Stimulated activated naive B cell treated with anti-CD40 and anti-IgM and Interleukin-4, amounts not matched to agents 10 μg/mL and 1 μg/mL and 100 μg/mL, for 72 hours (primary cell): Measurements from ENCODE around the gene SLX9.
A peak's percentile ranks its signal among the peaks of the same experiment; 100 is the strongest.

ENCODE experiments used
- ATAC-seq, 2 donors: fragments of 150-1000 bp; cut with Tn5 transposase; replicated peaks; 2 replicates each; pipeline ENCODE4 v1.10.0; 2021; ENCODE audit warnings: moderate library complexity in 1 of 2
- DNase-seq: peaks from one replicate; pipeline ENCODE4 v3.0.0; 2021
- H3K27ac Mint-ChIP-seq: one replicate; pipeline ENCODE4 v1.8.0; 2022; ENCODE audit warnings: mild to moderate bottlenecking, mixed read lengths
- H3K27me3 Mint-ChIP-seq, 2 donors: one replicate each; pipeline ENCODE4 v1.8.0; 2022; ENCODE audit warnings: mixed read lengths in 2 of 2
- H3K36me3 Mint-ChIP-seq, 2 donors: one replicate each; pipeline ENCODE4 v1.8.0; 2022; ENCODE audit warnings: mixed read lengths in 2 of 2, mild to moderate bottlenecking in 1 of 2
- H3K4me1 Mint-ChIP-seq, 2 donors: one replicate each; pipeline ENCODE4 v1.8.0; 2022; ENCODE audit warnings: mixed read lengths in 2 of 2, mild to moderate bottlenecking in 1 of 2
- H3K4me3 Mint-ChIP-seq, 2 donors: one replicate each; pipeline ENCODE4 v1.8.0; 2022; ENCODE audit warnings: mild to moderate bottlenecking in 2 of 2, mixed read lengths in 2 of 2, moderate library complexity in 1 of 2
- H3K9me3 Mint-ChIP-seq, 2 donors: one replicate each; pipeline ENCODE4 v1.8.0; 2022; ENCODE audit warnings: mixed read lengths in 2 of 2, mild to moderate bottlenecking in 1 of 2

SLX9 gene

DNA sequence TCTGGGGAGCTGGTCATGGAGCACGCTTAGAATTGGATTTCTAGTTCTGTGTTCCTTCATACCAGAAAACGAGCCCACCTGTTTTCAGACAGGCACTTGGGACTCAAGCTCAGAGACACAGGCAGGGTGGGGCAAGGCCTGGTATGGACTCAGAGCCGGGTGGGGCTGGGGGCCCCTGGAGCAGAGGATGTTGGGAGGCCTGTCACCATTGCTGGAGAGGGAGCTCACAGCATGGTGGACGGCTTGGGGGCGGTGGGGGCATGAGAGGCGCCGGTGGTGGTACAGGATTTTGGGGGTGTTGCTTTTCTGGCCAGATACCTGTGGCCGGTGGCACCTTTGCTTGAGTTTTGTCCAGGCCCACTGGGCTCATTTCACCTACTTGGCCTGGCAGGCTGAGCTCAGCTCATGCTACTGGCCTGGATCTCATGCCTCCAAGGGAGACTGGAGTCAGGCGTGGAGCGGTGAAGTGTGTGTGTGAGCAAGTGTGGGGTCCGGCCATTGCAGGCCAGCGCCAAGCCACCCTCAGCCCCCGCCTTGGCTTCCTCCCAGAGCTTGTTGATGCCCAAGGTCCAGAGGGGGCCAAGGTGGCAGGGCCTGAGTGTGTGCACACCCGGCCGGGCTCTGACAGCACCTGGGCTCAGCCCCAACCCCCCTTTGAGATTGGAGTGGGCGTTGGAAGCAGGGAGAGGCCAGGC lies 8.7 kb downstream of the SLX9 start:
- DNase-seq = no peak
- Mint-ChIP-seq H3K4me3 (no peak overlapping the region), H3K36me3 (peaks cover 31 to 56% of the 10 kb centered on the region in 2 donors), H3K4me1 (peaks cover 41 to 66% of the 10 kb centered on the region in 2 donors), H3K27ac (no peak overlapping the region), H3K27me3 (no peaks in the 10 kb centered on the region), H3K9me3 (no peaks in the 10 kb centered on the region)
- no peak for ATAC-seq

DNA sequence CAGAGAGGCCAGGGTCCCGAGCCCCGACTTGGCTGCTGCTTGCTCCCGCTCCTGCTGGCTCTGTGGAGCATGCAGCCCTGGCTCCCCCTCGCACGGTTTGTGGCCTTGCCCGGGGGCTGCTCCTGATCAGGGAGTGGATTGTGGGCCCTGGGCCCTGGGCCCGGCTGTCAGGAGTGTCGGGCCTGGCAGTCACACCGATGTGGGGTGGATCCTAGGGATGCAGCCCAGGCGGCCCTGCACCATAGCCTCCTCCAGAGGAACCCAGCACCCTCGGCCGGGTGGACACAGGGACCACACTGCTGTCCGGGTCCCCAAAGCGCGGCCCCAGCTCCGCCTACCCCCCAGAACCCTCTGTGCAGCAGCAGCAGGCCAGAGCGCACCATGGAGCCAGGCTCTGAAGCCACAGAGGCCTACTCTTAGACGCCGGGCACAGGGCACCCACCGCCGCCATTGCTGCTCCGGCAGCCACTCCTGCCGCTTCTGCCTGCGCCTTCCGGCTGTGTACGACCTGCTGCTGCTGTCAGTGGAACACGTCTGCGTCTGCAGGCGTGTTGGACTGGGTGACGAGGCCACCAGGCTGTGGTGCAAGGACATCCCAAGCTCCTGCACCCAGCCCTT lies 9.4 kb downstream of the SLX9 start:
- H3K4me1 Mint-ChIP-seq = peaks cover 42 to 65% of the 10 kb centered on the region in 2 donors
- H3K4me3 Mint-ChIP-seq = no peak overlapping the region
- DNase-seq (no peak), ATAC-seq (no peak)
- H3K36me3 Mint-ChIP-seq = peaks cover 37 to 58% of the 10 kb centered on the region in 2 donors
- no peaks in the 10 kb centered on the region for H3K27me3 Mint-ChIP-seq
- no peak overlapping the region for H3K27ac Mint-ChIP-seq
- H3K9me3 Mint-ChIP-seq = no peaks in the 10 kb centered on the region

DNA sequence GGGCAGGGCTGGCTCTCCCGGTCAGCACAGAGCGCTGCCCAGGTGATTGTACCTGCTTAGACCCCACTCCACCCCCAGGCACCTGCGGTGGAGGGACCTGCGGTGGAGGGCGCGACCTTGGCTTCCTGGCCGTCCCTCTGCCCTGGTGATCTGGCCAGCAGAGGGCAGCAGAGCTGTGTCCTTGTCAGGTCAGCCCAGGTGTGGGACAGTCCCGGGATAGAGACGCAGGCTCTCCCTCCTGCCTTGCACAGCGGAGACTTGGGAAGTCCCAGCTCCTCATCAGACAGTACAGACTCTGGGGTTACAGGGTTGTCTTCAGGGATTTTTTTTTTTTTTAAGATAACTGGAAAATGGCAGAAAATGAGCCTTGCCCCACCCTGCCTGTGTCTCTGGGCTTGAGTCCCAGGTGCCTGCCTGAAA lies 10.0 kb downstream of the SLX9 start:
- ATAC-seq = peak; percentile 77 to 83
- H3K4me3 Mint-ChIP-seq = no peak overlapping the region

DNA sequence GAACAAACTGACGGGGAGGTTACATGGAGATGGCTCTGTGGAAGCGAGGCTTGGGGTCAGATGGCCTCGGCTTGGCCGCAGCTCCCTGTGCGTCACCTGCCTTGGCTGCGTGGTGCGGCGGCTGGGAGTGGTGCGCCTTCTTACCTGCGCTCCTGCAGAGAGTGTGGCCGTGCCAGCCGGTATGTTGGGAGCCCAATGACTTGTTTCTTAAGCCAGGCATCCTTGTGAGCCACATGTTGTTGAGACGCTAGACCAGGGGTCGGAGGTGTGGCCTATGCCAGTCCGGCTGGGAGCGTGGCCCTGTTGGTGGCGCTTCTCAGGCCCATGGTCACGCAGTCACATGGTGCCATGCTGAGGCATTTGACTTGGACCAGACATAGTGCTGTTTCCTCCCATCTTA lies 10.5 kb downstream of the SLX9 start:
- no peaks in the 10 kb centered on the region for H3K9me3 Mint-ChIP-seq
- no peak overlapping the region for H3K4me3 Mint-ChIP-seq
- peaks cover 37 to 56% of the 10 kb centered on the region in 2 donors for H3K36me3 Mint-ChIP-seq
- ATAC-seq (no peak), DNase-seq (no peak)
- H3K27ac Mint-ChIP-seq = no peak overlapping the region
- H3K27me3 Mint-ChIP-seq = no peaks in the 10 kb centered on the region
- H3K4me1 Mint-ChIP-seq = peaks cover 40 to 66% of the 10 kb centered on the region in 2 donors

More for the DNA sequence above, 10.0 kb downstream of the SLX9 start:
- H3K27me3 Mint-ChIP-seq = no peaks in the 10 kb centered on the region
- peaks cover 37 to 57% of the 10 kb centered on the region in 2 donors for H3K36me3 Mint-ChIP-seq
- peak; percentile 68 for DNase-seq
- H3K27ac Mint-ChIP-seq = no peak overlapping the region
- H3K4me1 Mint-ChIP-seq = peaks cover 39 to 67% of the 10 kb centered on the region in 2 donors
- no peaks in the 10 kb centered on the region for H3K9me3 Mint-ChIP-seq

DNA sequence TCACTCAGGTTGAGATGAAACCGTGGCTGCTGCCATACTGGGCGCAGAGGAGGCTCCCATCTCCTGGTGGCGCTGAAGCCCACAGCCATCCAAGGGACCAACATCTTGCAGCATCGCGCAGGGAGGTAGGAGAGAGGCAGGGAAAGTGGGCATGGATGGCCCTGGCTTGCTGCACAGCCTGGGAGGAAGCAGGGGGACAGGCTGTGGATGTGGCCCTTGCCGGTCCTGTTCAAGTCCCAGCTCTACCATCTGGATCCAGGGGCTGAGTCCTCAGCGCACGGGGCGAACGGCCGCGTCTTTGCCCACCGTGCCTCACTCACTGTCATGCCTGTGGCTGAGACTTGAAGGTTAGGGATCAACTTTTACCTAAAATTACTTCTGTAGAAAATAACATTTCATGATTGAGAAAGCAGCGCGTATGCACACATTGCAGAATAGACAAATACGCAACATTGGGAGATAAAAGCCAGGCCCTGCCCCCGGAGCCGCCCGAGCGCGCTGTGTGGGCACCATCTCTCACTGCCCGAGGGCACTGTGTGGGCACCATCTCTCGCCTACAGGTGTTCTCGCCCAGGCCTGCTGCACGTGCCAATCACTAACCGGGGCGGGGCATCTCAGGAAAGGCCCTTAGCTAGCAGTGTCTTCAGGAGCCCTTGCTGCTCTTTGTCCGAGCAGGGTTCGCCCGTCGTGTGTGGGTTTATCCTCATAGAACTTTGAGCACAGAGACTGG lies 11.5 kb downstream of the SLX9 start:
- Mint-ChIP-seq H3K4me1 (peaks cover 38 to 56% of the 10 kb centered on the region in 2 donors), H3K4me3 (no peak overlapping the region), H3K36me3 (peaks cover 36 to 57% of the 10 kb centered on the region in 2 donors), H3K9me3 (no peaks in the 10 kb centered on the region), H3K27me3 (no peaks in the 10 kb centered on the region), H3K27ac (no peak overlapping the region)
- ATAC-seq (no peak), DNase-seq (no peak)

DNA sequence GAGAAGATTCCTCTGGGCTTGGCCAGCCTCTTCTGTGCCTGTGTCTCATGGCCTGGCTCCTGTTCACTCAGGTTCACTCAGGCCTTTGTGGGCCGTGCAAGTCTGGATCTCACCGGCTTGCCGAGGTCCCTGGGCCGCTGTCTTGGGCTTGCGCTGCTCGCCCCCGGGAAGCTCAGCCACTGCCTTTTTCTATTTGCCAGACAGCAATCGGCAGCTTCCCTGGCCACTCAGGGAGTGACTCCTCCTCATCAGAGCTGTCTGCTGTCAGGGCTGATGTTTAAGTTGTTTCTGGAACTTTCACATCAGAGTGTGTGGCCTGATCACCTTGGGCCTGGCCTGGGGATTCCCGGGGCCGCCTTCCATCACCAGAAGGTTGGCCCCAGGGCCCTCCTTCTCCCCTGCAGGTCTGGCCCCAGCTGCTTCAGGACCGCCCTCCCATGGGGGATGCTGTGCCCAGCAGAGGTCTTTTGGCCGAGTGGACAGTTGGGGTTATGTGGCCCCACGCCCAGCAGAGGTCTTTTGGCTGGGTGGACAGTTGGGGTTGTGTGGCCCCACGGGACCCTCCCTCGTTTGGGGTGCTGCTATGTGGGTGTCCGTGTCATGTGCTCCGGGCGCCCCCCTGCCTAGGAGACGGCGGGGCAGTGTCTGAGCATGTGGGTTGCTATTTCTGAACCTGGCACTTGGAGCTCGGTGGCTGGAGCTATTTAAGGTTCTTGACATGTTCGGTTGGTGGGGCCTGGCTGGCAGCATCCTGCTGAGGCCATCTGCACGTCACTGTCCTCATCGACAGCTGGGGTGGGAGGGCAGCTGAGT lies 12.5 kb downstream of the SLX9 start:
- Mint-ChIP-seq H3K27ac (peak overlapping the region; percentile 88), H3K4me3 (peak overlapping the region; percentile 32 to 53), H3K4me1 (peaks cover 38 to 59% of the 10 kb centered on the region in 2 donors), H3K27me3 (no peaks in the 10 kb centered on the region), H3K9me3 (no peaks in the 10 kb centered on the region), H3K36me3 (peaks cover 39 to 62% of the 10 kb centered on the region in 2 donors)
- DNase-seq (no peak), ATAC-seq (peak; percentile 65)

DNA sequence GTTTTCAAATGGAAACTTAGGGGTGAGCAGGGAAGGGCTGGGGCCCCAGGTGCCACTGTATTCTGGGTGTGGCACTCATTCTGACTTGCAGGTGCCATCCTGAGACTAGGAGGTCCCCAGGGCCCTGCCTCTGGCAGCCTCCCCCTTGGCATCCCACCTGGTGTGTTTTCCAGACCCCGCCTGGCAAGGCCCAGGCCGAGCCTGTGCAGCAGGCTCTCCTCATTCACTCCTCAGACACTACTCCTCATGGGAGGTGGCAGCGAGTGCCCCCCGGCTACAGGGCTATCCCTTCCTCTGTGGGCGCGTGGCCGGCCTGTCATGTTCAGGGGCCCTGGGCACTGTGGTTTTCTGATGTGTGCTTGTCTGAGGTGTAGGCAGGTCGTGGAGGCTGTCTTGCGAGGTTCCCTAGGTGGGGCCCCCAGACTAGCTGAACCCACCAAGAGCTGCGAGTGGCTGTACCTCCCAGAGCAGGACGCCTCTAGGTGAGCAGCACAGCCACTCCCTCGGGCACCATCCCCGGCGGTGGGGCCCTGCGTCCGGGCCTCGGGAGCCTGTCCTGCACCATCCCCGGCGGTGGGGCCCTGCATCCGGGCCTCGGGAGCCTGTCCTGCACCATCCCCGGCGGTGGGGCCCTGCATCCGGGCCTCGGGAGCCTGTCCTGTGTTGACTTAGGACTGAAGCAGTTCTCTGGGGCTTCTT lies 13.2 kb downstream of the SLX9 start:
- ATAC-seq = no peak
- no peaks in the 10 kb centered on the region for H3K9me3 Mint-ChIP-seq
- peak overlapping the region; percentile 88 for H3K27ac Mint-ChIP-seq
- H3K36me3 Mint-ChIP-seq = peaks cover 43 to 62% of the 10 kb centered on the region in 2 donors
- no peak for DNase-seq
- H3K4me1 Mint-ChIP-seq = peaks cover 38 to 60% of the 10 kb centered on the region in 2 donors
- peak overlapping the region in 1 of 2 donors; percentile 53 for H3K4me3 Mint-ChIP-seq
- H3K27me3 Mint-ChIP-seq = no peaks in the 10 kb centered on the region

DNA sequence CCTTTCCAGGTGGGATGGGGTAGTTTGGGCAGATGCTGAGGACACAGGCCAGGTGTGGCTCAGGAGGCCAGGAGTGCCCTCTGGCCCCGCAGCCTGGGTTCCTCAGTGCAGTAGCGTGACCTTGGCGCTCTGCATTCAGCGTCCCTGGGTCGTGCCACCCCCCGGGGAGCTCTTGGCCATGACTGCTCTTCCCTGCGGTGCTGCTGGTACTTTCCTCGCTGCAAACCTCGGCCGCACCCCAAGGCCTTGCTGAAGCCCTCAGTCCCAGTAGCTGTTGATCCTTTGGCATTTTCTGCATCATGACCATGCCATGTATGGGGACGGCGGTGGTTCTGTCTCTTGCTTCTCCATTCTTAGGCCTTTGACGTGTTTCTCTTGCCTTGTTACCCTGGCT lies 13.8 kb downstream of the SLX9 start:
- Mint-ChIP-seq H3K4me3 (no peak overlapping the region), H3K36me3 (peaks cover 48 to 63% of the 10 kb centered on the region in 2 donors), H3K27me3 (no peaks in the 10 kb centered on the region), H3K9me3 (no peaks in the 10 kb centered on the region), H3K4me1 (peaks cover 38 to 60% of the 10 kb centered on the region in 2 donors), H3K27ac (no peak overlapping the region)
- no peak for DNase-seq
- ATAC-seq = no peak

DNA sequence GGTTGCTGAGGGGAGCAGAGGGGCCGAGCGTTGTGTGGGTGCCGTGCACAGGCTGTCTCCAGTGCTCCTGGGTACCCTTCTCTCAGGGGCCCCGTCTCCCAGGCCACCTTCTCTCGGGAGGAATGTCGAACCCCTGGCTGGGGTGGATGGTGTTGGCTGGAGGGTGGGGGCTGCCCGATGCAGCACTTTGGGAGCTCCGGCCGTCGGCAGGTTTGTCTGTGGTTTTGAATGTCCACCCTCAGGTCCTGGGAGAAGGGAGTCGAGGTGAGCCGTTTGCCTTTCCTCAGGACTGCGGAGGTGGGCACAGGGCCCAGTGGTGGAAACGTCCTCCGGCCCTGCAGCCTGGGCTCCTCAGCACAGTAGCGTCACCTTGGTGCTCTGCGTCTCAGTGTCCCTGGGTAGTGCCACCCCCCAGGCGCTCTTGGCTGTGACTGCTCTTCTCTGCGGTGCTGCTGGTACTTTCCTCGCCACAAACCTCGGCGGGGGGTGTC lies 14.5 kb downstream of the SLX9 start:
- Mint-ChIP-seq H3K4me1 (peaks cover 36 to 55% of the 10 kb centered on the region in 2 donors), H3K4me3 (no peak overlapping the region), H3K36me3 (peaks cover 51 to 69% of the 10 kb centered on the region in 2 donors), H3K9me3 (no peaks in the 10 kb centered on the region), H3K27me3 (no peaks in the 10 kb centered on the region), H3K27ac (no peak overlapping the region)
- DNase-seq (no peak), ATAC-seq (no peak)

DNA sequence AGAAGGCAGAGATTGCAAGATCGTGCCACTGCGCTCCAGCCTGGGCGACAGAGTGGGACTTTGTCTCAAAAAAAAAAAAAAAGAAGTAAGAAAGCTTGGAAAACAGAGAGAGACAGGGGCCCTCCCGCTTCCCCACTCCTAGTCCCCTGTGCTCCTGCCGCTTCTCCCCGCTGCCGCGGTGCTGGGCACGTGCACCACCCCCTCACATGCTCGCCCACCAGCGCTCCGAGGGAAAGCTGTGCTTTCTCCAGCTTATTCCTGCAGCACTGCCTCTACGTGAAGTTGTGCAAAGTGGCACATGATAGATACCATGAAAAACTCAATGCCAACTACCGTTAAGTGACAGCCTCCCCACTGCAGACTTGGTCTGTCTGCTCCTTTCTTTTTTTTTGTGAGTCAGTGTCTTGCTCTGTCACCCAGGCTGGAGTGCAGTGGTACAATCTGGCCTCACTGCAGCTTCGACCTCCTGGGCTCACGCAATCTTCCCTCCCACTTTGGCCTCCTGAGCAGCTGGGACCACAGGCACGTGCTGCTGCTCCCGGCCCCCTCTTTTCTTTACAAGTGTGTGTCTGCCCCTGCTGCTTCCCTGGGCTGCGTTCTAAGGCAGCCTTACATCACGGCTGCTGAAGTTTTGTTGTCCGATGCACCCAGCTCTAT lies 15.4 kb downstream of the SLX9 start:
- peaks cover 30 to 46% of the 10 kb centered on the region in 2 donors for H3K4me1 Mint-ChIP-seq
- H3K27ac Mint-ChIP-seq = no peak overlapping the region
- no peaks in the 10 kb centered on the region for H3K9me3 Mint-ChIP-seq
- no peaks in the 10 kb centered on the region for H3K27me3 Mint-ChIP-seq
- H3K4me3 Mint-ChIP-seq = no peak overlapping the region
- DNase-seq (no peak), ATAC-seq (no peak)
- peaks cover 51 to 70% of the 10 kb centered on the region in 2 donors for H3K36me3 Mint-ChIP-seq

DNA sequence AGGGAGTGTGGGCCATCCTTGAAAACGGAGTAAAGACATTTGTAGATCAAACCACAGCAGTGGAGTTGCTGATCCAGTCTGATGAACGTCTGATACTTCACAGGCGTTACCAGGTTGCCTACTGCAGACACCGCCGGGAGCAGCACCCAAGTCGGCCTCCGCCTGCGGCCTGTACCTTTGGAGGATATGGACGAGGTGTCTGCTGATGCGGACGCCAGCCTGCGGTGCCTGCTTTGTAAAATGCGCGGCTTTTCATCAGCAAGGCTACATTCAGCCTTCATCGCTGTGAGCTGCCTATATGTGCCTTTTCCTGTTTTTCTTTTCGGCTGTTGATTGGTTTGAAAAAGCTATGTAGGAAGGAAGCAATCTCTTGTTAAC lies 16.0 kb downstream of the SLX9 start:
- DNase-seq (no peak), ATAC-seq (no peak)
- Mint-ChIP-seq H3K36me3 (peaks cover 56 to 76% of the 10 kb centered on the region in 2 donors), H3K9me3 (no peaks in the 10 kb centered on the region), H3K27me3 (no peaks in the 10 kb centered on the region), H3K4me3 (no peak overlapping the region), H3K4me1 (peaks cover 28 to 44% of the 10 kb centered on the region in 2 donors), H3K27ac (no peak overlapping the region)

DNA sequence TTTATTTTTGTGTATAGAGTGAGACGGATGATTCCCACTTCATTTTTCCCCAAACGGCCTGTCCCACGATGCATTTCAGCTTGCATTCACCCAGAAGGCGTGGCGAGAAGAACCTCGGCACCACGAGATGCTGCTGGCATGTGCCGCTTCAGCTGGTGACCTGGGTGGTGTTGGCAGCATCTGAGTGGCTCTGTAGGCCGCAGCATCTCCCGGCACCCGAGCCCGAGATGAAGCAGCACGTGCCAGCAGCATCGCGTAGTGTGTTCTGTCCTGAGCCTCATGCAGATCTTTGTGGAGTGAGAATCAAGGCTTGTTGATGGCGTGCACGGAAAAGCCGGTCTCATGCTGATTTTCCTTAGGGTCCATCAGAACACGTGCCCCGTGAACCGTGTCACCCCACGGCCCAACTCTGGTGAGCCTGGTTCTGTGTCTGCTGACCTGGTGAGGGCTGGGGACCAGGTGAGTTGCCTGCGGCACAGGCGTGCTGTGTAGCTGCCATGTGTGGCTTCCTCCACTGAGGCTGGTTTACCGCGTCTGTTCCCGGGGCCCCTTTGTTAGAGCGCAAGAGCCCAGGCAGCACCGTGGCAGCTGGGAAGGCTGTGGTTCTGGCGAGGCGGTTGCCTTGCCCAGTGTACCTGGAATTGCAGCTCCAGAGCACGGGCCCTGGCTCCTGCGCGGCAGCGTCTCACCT lies 16.7 kb downstream of the SLX9 start:
- Mint-ChIP-seq H3K4me1 (peaks cover 23 to 37% of the 10 kb centered on the region in 2 donors), H3K27ac (no peak overlapping the region), H3K9me3 (no peaks in the 10 kb centered on the region), H3K27me3 (no peaks in the 10 kb centered on the region), H3K36me3 (peaks cover 57 to 77% of the 10 kb centered on the region in 2 donors), H3K4me3 (no peak overlapping the region)
- ATAC-seq (no peak), DNase-seq (no peak)
